Activated CD8-positive, alpha-beta memory T cell treated with anti-CD3 and anti-CD28 coated beads for 24 hours (primary cell): ENCODE measurements around the gene WNT7A.

ENCODE experiments used
- DNase-seq: peaks from one replicate; pipeline ENCODE4 v3.0.0-alpha.2; 2020

The WNT7A gene

GRCh38 chr3:13767896-13768295, 112.0 kb downstream of the WNT7A start:
- DNase-seq = no peak

GRCh38 chr3:13767030-13767429, 112.8 kb downstream of the WNT7A start:
- DNase-seq = no peak
